Stimulated activated CD8-positive, alpha-beta memory T cell treated with anti-CD3 and anti-CD28 coated beads, Interleukin-7, amount 100 ng/mL, for 24 hours (primary cell): ENCODE results near the gene MARCHF2.
"Not testable (repeated sequence)": the region's sequence is repeated elsewhere in the genome, so short reads cannot be mapped to it uniquely, and the experiment has no call there.

Experiments used
- DNase-seq: peaks from one replicate; pipeline ENCODE4 v3.0.0-alpha.2; 2020; ENCODE audit warnings: low read depth

MARCHF2 gene, protein sequence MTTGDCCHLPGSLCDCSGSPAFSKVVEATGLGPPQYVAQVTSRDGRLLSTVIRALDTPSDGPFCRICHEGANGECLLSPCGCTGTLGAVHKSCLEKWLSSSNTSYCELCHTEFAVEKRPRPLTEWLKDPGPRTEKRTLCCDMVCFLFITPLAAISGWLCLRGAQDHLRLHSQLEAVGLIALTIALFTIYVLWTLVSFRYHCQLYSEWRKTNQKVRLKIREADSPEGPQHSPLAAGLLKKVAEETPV

DNA sequence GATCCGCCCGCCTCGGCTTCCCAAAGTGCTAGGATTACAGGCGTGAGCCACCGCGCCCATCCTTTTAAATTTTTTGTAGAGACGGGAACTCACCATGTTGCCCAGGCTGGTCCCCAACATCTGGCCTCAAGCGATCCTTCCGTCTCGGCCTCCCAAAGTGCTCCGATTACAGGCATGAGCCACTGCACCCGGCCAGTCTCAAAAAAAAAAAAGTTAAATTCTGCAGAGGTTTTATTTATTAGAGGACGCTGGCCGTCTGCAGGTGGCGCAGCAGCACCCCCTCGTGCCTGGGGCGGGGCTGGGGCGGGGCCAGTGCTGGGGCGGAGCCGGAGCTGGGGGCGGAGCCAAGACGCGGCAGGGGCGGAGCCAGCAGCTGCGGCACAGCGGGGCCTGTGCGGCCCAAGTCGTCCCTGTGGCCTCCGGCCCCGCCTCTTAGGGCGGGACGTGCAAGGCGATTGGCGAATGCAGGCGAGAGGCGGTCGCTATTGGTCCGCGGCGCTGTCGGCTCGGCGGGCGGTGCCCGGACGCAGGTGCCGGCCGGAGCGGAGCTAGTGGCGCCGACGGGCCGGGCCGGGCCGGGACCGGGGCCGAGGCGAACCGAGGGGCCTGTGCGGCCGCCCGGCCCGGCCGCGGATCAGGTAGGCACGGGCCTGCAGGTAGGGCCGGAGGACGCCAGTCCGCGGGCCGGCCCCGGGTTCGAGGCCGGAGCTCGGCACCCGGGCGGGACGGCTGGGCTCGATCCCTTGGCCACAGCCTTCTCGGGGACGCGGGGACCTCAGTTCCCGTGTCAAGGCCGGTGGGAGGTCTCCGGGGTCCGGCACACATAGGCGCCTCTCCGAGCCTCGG lies at the start of gene MARCHF2:
TSS of gene MARCHF2 (plus strand) at position 523 of the 846 bp plus-strand sequence. CDS start 8,536 bp downstream, outside the sequence.
- DNase-seq = peak; percentile 87

- no peak for DNase-seq
Measured at GRCh38 chr19:8363803-8364771, 49.0 kb upstream of the MARCHF2 start, which contains the start of gene ANGPTL4. ANGPTL4 (plus strand) TSS chr19:8364155; CDS start chr19:8364322, 167 bp downstream.

DNA sequence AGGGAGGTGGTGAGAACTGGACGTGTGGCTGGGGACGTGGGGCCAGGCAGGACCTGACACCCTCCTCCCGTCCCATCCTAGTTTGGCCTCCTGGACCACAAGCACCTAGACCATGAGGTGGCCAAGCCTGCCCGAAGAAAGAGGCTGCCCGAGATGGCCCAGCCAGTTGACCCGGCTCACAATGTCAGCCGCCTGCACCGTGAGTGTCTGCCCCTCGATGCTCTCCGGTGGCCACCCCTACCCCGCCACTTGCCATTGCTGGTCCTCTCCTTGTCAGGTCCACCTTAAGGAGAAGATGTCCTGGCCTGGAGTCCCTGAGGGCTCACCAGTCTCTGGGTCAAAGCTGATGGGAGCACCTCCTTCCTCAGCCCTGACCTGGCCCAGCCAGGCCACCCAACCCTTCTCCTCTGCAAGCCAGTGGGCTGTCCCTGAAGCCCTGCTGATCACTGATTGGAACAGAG lies 47.0 kb upstream of the MARCHF2 start:
- DNase-seq = no peak

- DNase-seq = no peak
Measured at GRCh38 chr19:8366961-8367326, 46.2 kb upstream of the MARCHF2 start.

- no peak for DNase-seq
Measured at GRCh38 chr19:8367327-8368001, 45.6 kb upstream of the MARCHF2 start.

GRCh38 chr19:8370176-8371010 lies 42.7 kb upstream of the MARCHF2 start:
- DNase-seq = no peak

- no peak for DNase-seq
Measured at GRCh38 chr19:8371011-8371804, 41.9 kb upstream of the MARCHF2 start.

GRCh38 chr19:8373867-8374813 lies 39.0 kb upstream of the MARCHF2 start:
- no peak for DNase-seq

GRCh38 chr19:8375766-8376165 lies 37.3 kb upstream of the MARCHF2 start:
- DNase-seq = not testable (repeated sequence)

DNA sequence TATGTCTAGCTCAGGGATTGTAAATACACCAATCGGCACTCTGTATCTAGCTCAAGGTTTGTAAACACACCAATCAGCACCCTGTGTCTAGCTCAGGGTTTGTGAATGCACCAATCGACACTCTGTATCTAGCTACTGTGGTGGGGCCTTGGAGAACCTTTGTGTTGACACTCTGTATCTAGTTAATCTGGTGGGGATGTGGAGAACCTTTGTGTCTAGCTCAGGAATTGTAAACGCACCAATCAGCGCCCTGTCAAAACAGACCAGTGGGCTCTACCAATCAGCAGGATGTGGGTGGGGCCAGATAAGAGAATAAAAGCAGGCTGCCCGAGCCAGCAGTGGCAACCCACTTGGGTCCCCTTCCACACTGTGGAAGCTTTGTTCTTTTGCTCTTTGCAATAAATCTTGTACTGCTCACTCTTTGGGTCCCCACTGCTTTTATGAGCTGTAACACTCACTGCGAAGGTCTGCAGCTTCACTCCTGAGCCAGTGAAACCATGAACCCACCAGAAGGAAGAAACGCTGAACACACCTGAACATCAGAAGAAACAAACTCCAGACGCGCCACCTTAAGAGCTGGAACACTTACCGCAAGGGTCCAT lies 36.6 kb upstream of the MARCHF2 start:
- DNase-seq = not testable (repeated sequence)

- DNase-seq = no peak
Measured at GRCh38 chr19:8377598-8377997, 35.5 kb upstream of the MARCHF2 start.

- DNase-seq = not testable (repeated sequence)
Measured at GRCh38 chr19:8379156-8379891, 33.8 kb upstream of the MARCHF2 start.

DNA sequence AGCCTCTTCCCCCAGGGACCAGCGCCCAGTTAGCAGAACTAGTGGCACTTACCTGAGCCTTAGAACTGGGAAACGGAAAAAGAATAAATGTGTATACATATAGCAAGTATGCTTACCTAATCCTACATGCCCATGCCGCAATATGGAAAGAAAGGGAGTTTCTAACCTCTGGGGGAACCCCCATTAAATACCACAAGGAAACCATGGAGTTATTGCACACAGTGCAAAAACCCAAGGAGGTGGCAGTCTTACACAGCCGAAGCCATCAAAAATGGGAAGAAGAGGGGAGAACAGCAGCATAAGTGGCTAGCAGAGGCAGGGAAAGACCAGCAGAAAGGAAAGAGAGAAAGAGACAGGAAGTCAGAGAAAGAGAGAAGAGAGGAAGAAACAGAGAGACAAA lies 28.5 kb upstream of the MARCHF2 start:
- DNase-seq = not testable (repeated sequence)

DNA sequence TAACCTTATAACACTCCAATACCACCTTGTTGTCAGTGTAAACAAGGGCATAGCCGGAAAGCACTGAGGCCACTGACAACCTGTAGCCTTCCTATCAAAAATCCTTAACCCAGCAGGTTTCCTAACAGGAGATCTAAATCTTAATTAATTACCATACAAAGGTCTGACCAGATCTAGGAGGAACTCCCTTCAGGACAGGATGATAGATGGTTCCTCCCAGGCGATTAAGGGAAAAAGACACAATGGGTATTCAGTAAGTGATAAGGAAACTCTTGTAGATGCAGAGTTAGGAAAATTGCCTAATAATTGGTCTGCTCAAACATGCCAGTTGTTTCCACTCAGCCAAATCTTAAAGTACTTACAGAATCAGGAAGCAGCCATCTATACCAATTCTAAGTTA lies 28.0 kb upstream of the MARCHF2 start:
- not testable (repeated sequence) for DNase-seq

GRCh38 chr19:8385566-8385965 lies 27.5 kb upstream of the MARCHF2 start:
- not testable (repeated sequence) for DNase-seq

- DNase-seq = not testable (repeated sequence)
Measured at GRCh38 chr19:8386419-8386818, 26.7 kb upstream of the MARCHF2 start.

DNA sequence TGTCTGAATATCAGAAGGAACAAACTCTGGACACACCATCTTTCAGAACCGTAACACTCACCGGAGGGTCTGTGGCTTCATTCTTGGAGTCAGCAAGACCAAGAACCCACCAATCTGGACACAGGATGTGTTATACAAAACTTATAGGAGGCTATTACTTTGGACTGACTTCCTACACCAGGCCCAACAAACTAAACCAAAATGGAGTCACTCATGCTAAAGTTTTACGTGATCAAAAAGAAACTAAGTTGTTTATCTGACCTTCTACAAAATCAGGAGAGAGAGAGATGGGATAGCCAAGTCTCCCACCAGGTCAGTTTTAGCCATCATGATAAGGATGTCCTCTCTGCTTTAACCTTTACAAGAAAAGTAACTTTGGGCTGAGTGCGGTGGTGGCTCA lies 26.1 kb upstream of the MARCHF2 start:
- no peak for DNase-seq
